GM18519 (cell line): ENCODE data around the gene KATNB1.
"Not testable (repeated sequence)": the region's sequence is repeated elsewhere in the genome, so short reads cannot be mapped to it uniquely, and the experiment has no call there.

Source experiments
- ATAC-seq: cut with Tn5 transposase; IDR thresholded peaks from one replicate; pipeline ENCODE4 v1.9.1; 2021; ENCODE audit warnings: mild to moderate bottlenecking, moderate library complexity; ENCODE audit not compliant: unreplicated experiment, low FRiP score

Gene KATNB1

GRCh38 chr16:57700781-57701551, 34.6 kb upstream of the KATNB1 start:
- ATAC-seq, result no peak

- ATAC-seq, result no peak
Measured at GRCh38 chr16:57701759-57702371, 33.7 kb upstream of the KATNB1 start.

GRCh38 chr16:57703416-57704010, 32.1 kb upstream of the KATNB1 start:
- no peak for ATAC-seq

- ATAC-seq, result no peak
Measured at GRCh38 chr16:57704011-57704904, 31.3 kb upstream of the KATNB1 start.

- ATAC-seq, result no peak
Measured at GRCh38 chr16:57704905-57705852, 30.4 kb upstream of the KATNB1 start.

GRCh38 chr16:57706717-57707116, 28.9 kb upstream of the KATNB1 start:
- no peak for ATAC-seq

- no peak for ATAC-seq
Measured at GRCh38 chr16:57707331-57707730, 28.2 kb upstream of the KATNB1 start.

- no peak for ATAC-seq
Measured at GRCh38 chr16:57708168-57708567, 27.4 kb upstream of the KATNB1 start.

- ATAC-seq, result no peak
Measured at GRCh38 chr16:57709663-57710062, 25.9 kb upstream of the KATNB1 start.

- no peak for ATAC-seq
Measured at GRCh38 chr16:57711346-57711745, 24.2 kb upstream of the KATNB1 start.

GRCh38 chr16:57711993-57712392, 23.6 kb upstream of the KATNB1 start:
- no peak for ATAC-seq

GRCh38 chr16:57712569-57712968, 23.0 kb upstream of the KATNB1 start:
- not testable (repeated sequence) for ATAC-seq

GRCh38 chr16:57713596-57713995, 22.0 kb upstream of the KATNB1 start:
- ATAC-seq, result no peak

- no peak for ATAC-seq
Measured at GRCh38 chr16:57714047-57714446, 21.5 kb upstream of the KATNB1 start.

GRCh38 chr16:57720142-57720575, 15.4 kb upstream of the KATNB1 start:
- no peak for ATAC-seq

GRCh38 chr16:57721356-57722209, 14.0 kb upstream of the KATNB1 start:
- no peak for ATAC-seq

- no peak for ATAC-seq
Measured at GRCh38 chr16:57722210-57722499, 13.4 kb upstream of the KATNB1 start.

- no peak for ATAC-seq
Measured at GRCh38 chr16:57722651-57723050, 12.9 kb upstream of the KATNB1 start.

- no peak for ATAC-seq
Measured at GRCh38 chr16:57723170-57723569, 12.4 kb upstream of the KATNB1 start.
